ENCODE data around the gene SERPINA12. TPM values are rescaled to one million over a fixed set of nuclear protein-coding genes. Genes with fewer than 3 reads are reported as not detected.

SERPINA12 gene
- total and polyA plus RNA-seq, 12 donors = not detected

- Histone ChIP-seq H3K9me3 (replicated peaks in 1 of 3) (no peaks in the 10 kb centered on the region), H3K4me1 (replicated peaks in 1 of 2) (no peaks in the 10 kb centered on the region), H3K27ac (no peak overlapping the region), H3K36me3 (replicated peaks in 1 of 2) (no peaks in the 10 kb centered on the region), H3K27me3 (no peaks in the 10 kb centered on the region), H3K4me3 (no peak overlapping the region)
- TF ChIP-seq CTCF (IDR thresholded peaks at IDR 0.05) = no peak
- TF ChIP-seq POLR2A (IDR thresholded peaks at IDR 0.05) = no peak
- DNase-seq = no peak
- intact Hi-C loops (cut with DNase I) = no loop called here
- WGBS, 4 donors = 33 to 60% (median 38%) methylated on average over 1 to 2 of the region's 2 CpGs
Observed at GRCh38 chr14:94499673-94500072, 9.6 kb downstream of the SERPINA12 start.

GRCh38 chr14:94498215-94498614 is 11.1 kb downstream of the SERPINA12 start:
- Histone ChIP-seq H3K4me3 (no peak overlapping the region), H3K27ac (no peak overlapping the region), H3K9me3 (replicated peaks in 1 of 3) (no peaks in the 10 kb centered on the region), H3K4me1 (replicated peaks in 1 of 2) (no peaks in the 10 kb centered on the region), H3K36me3 (replicated peaks in 1 of 2) (no peaks in the 10 kb centered on the region), H3K27me3 (peaks cover 2% of the 10 kb centered on the region)
- WGBS, 4 donors = 75 to 90% (median 87%) methylated on average over 3 of the region's 3 CpGs
- intact Hi-C loops (cut with DNase I) = no loop called here
- DNase-seq = no peak
- TF ChIP-seq POLR2A (IDR thresholded peaks at IDR 0.05) (no peak), CTCF (IDR thresholded peaks at IDR 0.05) (no peak)

- Histone ChIP-seq H3K4me3 (no peak overlapping the region), H3K4me1 (replicated peaks in 1 of 2) (no peaks in the 10 kb centered on the region), H3K27me3 (peaks cover 3% of the 10 kb centered on the region), H3K36me3 (replicated peaks in 1 of 2) (no peaks in the 10 kb centered on the region), H3K9me3 (replicated peaks in 1 of 3) (no peaks in the 10 kb centered on the region), H3K27ac (no peak overlapping the region)
- 61 to 74% (median 71%) methylated on average over 4 of the region's 4 CpGs for WGBS, 4 donors
- intact Hi-C loops (cut with DNase I) = no loop called here
- no peak for DNase-seq
- TF ChIP-seq CTCF (IDR thresholded peaks at IDR 0.05) = no peak
- TF ChIP-seq POLR2A (IDR thresholded peaks at IDR 0.05) = no peak
Observed at GRCh38 chr14:94494085-94494484, 15.2 kb downstream of the SERPINA12 start.

- Histone ChIP-seq H3K4me1 (replicated peaks in 1 of 2) (no peaks in the 10 kb centered on the region), H3K9me3 (replicated peaks in 1 of 3) (no peaks in the 10 kb centered on the region), H3K27ac (no peak overlapping the region), H3K4me3 (no peak overlapping the region), H3K36me3 (replicated peaks in 1 of 2) (no peaks in the 10 kb centered on the region), H3K27me3 (peaks cover 3% of the 10 kb centered on the region)
- DNase-seq = no peak
- intact Hi-C loops (cut with DNase I) = no loop called here
- TF ChIP-seq CTCF (IDR thresholded peaks at IDR 0.05) (no peak), POLR2A (IDR thresholded peaks at IDR 0.05) (no peak)
- 60 to 63% (median 62%) methylated on average over 4 of the region's 4 CpGs for WGBS, 4 donors
Observed at GRCh38 chr14:94491511-94491910, 17.8 kb downstream of the SERPINA12 start.
